Measurements from ENCODE around the gene CYB5R4.

The CYB5R4 gene

GRCh38 chr6:83998021-83998584 lies 138.6 kb downstream of the CYB5R4 start:
- no peak for DNase-seq

GRCh38 chr6:84001119-84001518 lies 141.6 kb downstream of the CYB5R4 start:
- no peak for DNase-seq

DNA sequence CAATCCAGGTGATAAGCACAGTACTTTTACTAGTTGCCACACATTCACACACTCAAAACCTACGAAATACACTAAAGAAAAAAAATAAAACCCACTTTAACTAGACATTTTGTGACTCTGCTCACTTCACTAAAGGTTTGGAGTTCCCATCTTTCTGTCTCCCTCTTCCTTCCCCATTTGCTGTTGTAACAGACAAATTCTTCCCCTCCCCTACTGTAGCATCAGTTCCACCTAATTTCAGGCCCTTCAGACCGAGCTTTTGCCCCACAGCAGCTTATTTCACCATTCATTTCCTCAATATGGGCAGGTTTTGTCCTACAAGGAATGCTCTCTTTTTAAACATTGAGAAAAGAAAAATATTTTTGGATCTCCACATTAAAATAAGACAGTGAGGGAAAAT lies 142.7 kb downstream of the CYB5R4 start:
- DNase-seq: no peak

GRCh38 chr6:84003131-84003530 lies 143.6 kb downstream of the CYB5R4 start:
- DNase-seq: no peak

DNA sequence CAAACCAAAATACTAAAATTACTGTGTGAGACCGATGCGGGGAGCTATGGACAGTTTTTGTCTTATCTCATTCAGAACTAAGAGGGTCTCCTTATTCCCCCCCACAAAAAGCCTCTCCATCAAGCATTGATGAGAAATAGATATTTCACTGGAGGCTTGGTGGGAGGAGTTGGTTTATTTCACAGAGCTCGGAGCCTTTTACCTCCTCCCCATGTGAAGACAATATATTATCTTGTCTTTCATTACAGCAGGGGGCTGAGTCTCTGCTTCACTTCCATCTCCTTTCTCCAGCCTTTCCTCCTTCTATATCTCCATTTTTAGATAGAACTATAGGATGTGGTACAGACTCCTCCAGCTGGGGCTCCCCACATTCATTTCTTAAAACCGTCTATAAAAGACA lies 144.2 kb downstream of the CYB5R4 start:
- DNase-seq: no peak

DNA sequence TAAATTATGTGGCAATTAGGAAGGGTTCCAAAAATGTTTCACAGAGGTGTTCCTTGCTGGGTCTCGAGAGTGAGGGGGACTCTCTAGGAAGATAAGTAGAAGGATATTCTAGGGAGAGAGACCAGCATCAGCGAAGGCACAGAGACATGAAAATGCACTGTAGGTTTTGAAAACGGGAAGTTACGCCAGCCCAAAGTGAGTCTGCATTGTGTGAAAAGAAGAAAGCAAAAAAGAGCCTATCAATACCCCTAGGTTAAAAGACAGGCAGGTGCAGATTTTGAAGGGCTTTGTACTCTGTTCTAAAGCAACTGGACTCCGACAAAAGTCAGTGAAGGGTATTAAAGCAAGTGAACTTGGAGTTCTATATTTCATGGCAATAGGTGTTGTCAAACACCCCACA lies 148.4 kb downstream of the CYB5R4 start:
- no peak for DNase-seq

GRCh38 chr6:84013354-84013753 lies 153.9 kb downstream of the CYB5R4 start:
- no peak for DNase-seq

- DNase-seq: no peak
These were observed 154.4 kb downstream of the CYB5R4 start for GRCh38 chr6:84013931-84014330.

DNA sequence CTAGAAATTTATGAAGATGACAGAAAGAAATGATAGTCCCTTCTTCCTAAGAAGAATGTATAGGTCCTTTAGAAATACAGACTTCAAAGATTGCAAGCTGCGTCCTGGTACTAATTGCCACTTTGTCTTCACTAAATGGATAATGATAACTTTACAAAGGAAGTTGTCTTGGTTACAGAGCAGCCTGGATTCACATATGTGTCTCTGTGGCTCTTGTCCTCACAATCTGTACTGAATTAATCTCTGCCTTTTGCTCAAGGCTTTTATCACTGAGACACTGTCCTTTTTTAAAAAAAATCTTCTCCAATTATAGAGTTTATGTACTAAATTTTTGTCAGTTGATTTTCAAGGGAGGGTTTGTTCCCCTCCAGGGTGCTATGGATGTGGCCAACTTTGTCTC lies 156.5 kb downstream of the CYB5R4 start:
- DNase-seq: no peak
